IMR-90 (cell line): Measurements from ENCODE around the gene JMJD6. TPM values are rescaled to one million over a fixed set of nuclear protein-coding genes. Genes with fewer than 3 reads are reported as not detected.

Source experiments
- ATAC-seq: fragments of 200-7000 bp; cut with Tn5 transposase; 2 replicates; pipeline ENCODE4 v1.9.1; 2020; ENCODE audit warnings: low read depth, mild to moderate bottlenecking, moderate library complexity
- BruUV-seq: library from RNA; stranded (reverse); fragments of 400-500 nt; replicated peaks from 2 replicates; lab custom pipeline; 2021; lab: Mats Ljungman, UMichigan
- CTCF ChIA-PET: fragments of 300-600 bp; formaldehyde crosslinking; extraction: SDS; loops from one replicate; lab custom pipeline; 2021; ENCODE audit warnings: antibody characterized with exemption; lab: Yijun Ruan, JAX
- POLR2A ChIA-PET: fragments of 300-600 bp; sonication (Branson Sonifier 250); formaldehyde crosslinking; loops from one replicate; lab custom pipeline; 2022; ENCODE audit warnings: antibody characterized with exemption; ENCODE audit not compliant: unreplicated experiment; lab: Charles Lee
- DNase-seq: peaks from one replicate; pipeline ENCODE4 v3.0.0; 2013
- H2AFZ ChIP-seq: replicated peaks from 2 replicates; pipeline ENCODE3; 2013; ENCODE audit warnings: low read length, mild to moderate bottlenecking; ENCODE audit not compliant: poor library complexity
- H2AK5ac ChIP-seq: 2 replicates; pipeline ENCODE4 v1.6.1; 2013; ENCODE audit warnings: low read depth, low read length, inconsistent platforms
- H2AK9ac ChIP-seq: replicated peaks from 2 replicates; pipeline ENCODE3; 2013; ENCODE audit warnings: mild to moderate bottlenecking, low read depth, low read length, moderate library complexity; ENCODE audit not compliant: poor library complexity
- H2BK120ac ChIP-seq: 2 replicates; pipeline ENCODE4 v1.6.1; 2013; ENCODE audit warnings: low read depth, low read length, inconsistent platforms
- H2BK15ac ChIP-seq: 3 replicates; pipeline ENCODE4 v1.6.1; 2013; ENCODE audit warnings: low read depth, low read length, inconsistent platforms
- H2BK20ac ChIP-seq: 2 replicates; pipeline ENCODE4 v1.6.1; 2013; ENCODE audit warnings: low read depth, mild to moderate bottlenecking, inconsistent platforms, low read length, moderate library complexity
- H2BK5ac ChIP-seq: 2 replicates; pipeline ENCODE4 v1.6.1; 2013; ENCODE audit warnings: mild to moderate bottlenecking, low read depth, low read length, inconsistent platforms; ENCODE audit not compliant: poor library complexity, severe bottlenecking
- H3K14ac ChIP-seq: replicated peaks from 2 replicates; pipeline ENCODE4 v1.6.1; 2013; ENCODE audit warnings: low read depth, low read length, inconsistent platforms
- H3K18ac ChIP-seq: 2 replicates; pipeline ENCODE4 v1.6.1; 2013; ENCODE audit warnings: low read depth, low read length, control low read depth
- H3K23ac ChIP-seq: 2 replicates; pipeline ENCODE4 v1.6.1; 2013; ENCODE audit warnings: low read depth, low read length, inconsistent platforms
- H3K27ac ChIP-seq: 2 replicates; pipeline ENCODE4 v1.5.1; 2013; ENCODE audit warnings: mild to moderate bottlenecking, control low read depth, low read length; ENCODE audit not compliant: insufficient read depth
- H3K27me3 ChIP-seq: 2 replicates; pipeline ENCODE4 v1.6.1; 2013; ENCODE audit warnings: low read length; ENCODE audit not compliant: control insufficient read depth, insufficient read depth
- H3K36me3 ChIP-seq: 2 replicates; pipeline ENCODE4 v1.6.1; 2013; ENCODE audit warnings: low read length, mixed read lengths; ENCODE audit not compliant: control insufficient read depth, insufficient read depth
- H3K4ac ChIP-seq: 2 replicates; pipeline ENCODE4 v1.6.1; 2013; ENCODE audit warnings: low read depth, low read length, inconsistent platforms
- H3K4me1 ChIP-seq: 2 replicates; pipeline ENCODE4 v1.6.1; 2013; ENCODE audit warnings: low read length, mixed read lengths; ENCODE audit not compliant: control insufficient read depth, insufficient read depth
- H3K4me2 ChIP-seq: 2 replicates; pipeline ENCODE4 v1.6.1; 2013; ENCODE audit warnings: low read depth, mild to moderate bottlenecking, control low read depth, low read length, moderate library complexity
- H3K4me3 ChIP-seq: 2 replicates; pipeline ENCODE4 v1.5.1; 2013; ENCODE audit warnings: low read depth, mild to moderate bottlenecking, control low read depth, low read length, moderate library complexity; ENCODE audit not compliant: insufficient read depth
- H3K56ac ChIP-seq: 2 replicates; pipeline ENCODE4 v1.6.1; 2013; ENCODE audit warnings: low read length, inconsistent platforms; ENCODE audit not compliant: insufficient read depth; ENCODE audit errors: extremely low read depth
- H3K79me1 ChIP-seq, 2 experiments: 2 replicates each; pipeline ENCODE4 v1.6.1; 2013; ENCODE audit warnings: low read length in 2 of 2, inconsistent platforms in 1 of 2, low read depth in 1 of 2
- H3K9ac ChIP-seq: 2 replicates; pipeline ENCODE4 v1.6.1; 2013; ENCODE audit warnings: low read depth, low read length, control low read depth
- H3K9me1 ChIP-seq: 2 replicates; pipeline ENCODE4 v1.6.1; 2013; ENCODE audit warnings: low read length, inconsistent platforms; ENCODE audit not compliant: insufficient read depth
- H3K9me3 ChIP-seq: 2 replicates; pipeline ENCODE4 v1.6.1; 2013; ENCODE audit warnings: low read length; ENCODE audit not compliant: control insufficient read depth, insufficient read depth
- H4K20me1 ChIP-seq: 2 replicates; pipeline ENCODE4 v1.6.1; 2013; ENCODE audit warnings: low read length, inconsistent platforms; ENCODE audit not compliant: insufficient read depth
- H4K5ac ChIP-seq: 2 replicates; pipeline ENCODE4 v1.6.1; 2013; ENCODE audit warnings: mild to moderate bottlenecking, low read depth, low read length, control low read depth
- H4K8ac ChIP-seq, 2 experiments: 2 replicates each; pipeline ENCODE4 v1.6.1; 2013; ENCODE audit warnings: low read depth in 2 of 2, low read length in 2 of 2, control low read depth in 1 of 2, inconsistent platforms in 1 of 2
- H4K91ac ChIP-seq: 2 replicates; pipeline ENCODE4 v1.6.1; 2013; ENCODE audit warnings: low read depth, low read length, inconsistent platforms; ENCODE audit not compliant: insufficient read depth
- BHLHE40 ChIP-seq: fragments of 150-350 bp; IDR thresholded peaks from 2 replicates; pipeline ENCODE4 v1.6.1; 2016; ENCODE audit warnings: mild to moderate bottlenecking, low read depth, low read length
- FOS ChIP-seq: fragments of 150-350 bp; IDR thresholded peaks from 2 replicates; pipeline ENCODE4 v1.6.1; 2016; ENCODE audit warnings: low read depth, low read length
- MAFK ChIP-seq: IDR thresholded peaks from 2 replicates; pipeline ENCODE4 v1.6.1; 2012; ENCODE audit warnings: low read depth, low read length, improper control_type of control experiment
- MAZ ChIP-seq: IDR thresholded peaks from 2 replicates; pipeline ENCODE4 v1.6.1; 2012; ENCODE audit warnings: low read depth, mild to moderate bottlenecking, low read length, improper control_type of control experiment, moderate library complexity, borderline replicate concordance
- MXI1 ChIP-seq: IDR thresholded peaks from 2 replicates; pipeline ENCODE4 v1.6.1; 2012; ENCODE audit warnings: low read depth, mild to moderate bottlenecking, low read length, moderate library complexity, borderline replicate concordance
- RCOR1 ChIP-seq: IDR thresholded peaks from 2 replicates; pipeline ENCODE4 v1.6.1; 2012; ENCODE audit warnings: mild to moderate bottlenecking, low read length, improper control_type of control experiment; ENCODE audit not compliant: insufficient replicate concordance
- WGBS, 2 experiments: methylation state at CpG; one replicate each; pipeline versions ENCODE4 v1.1.5 to v1.1.7; 2013; ENCODE audit warnings: missing lambda C conversion rate in 2 of 2; ENCODE audit not compliant: insufficient read length in 1 of 2; ENCODE audit errors: extremely low coverage in 2 of 2; 5-methylcytosine and 5-hydroxymethylcytosine counted together
- dilution Hi-C: fragments of 300-500 bp; cut with HindIII; formaldehyde crosslinking; loops from one replicate; pipeline ENCODE4 v1.14.3; 2018; ENCODE audit warnings: low sequenced_read_pairs; ENCODE audit not compliant: unreplicated experiment
- in situ Hi-C: fragments of 300-500 bp; cut with MboI; formaldehyde crosslinking; loops from 3 replicates; pipeline ENCODE4 v1.14.3; 2019; ENCODE audit warnings: low sequenced_read_pairs, inconsistent platforms, mixed read lengths
- intact Hi-C: fragments of 100-400 bp; cut with micrococcal nuclease; formaldehyde crosslinking; loops from 2 replicates; pipeline ENCODE4 v1.10.0; 2022
- polyA plus RNA-seq, 3 experiments: library from polyadenylated mRNA; depleted of rRNA; stranded (reverse); fragments of >200 nt; gene quantifications; 2 replicates each; pipeline ENCODE4 v1.2.3, GENCODE V29; 2012; ENCODE audit warnings: low replicate concordance in 1 of 3
- total RNA-seq: library from RNA; depleted of rRNA; stranded (reverse); fragments of >200 nt; gene quantifications from 2 replicates; pipeline ENCODE4 v1.2.3, GENCODE V29; 2012
- TF ChIP-seq, protein P1 (sequence below): fragments of 150-350 bp; IDR thresholded peaks from 2 replicates; pipeline ENCODE4 v1.6.1; 2016; ENCODE audit warnings: low read depth, mild to moderate bottlenecking, low read length, moderate library complexity, borderline replicate concordance

The JMJD6 gene
- total and polyA plus RNA-seq, 2 of the 4 experiments (the other 2 are of a cell fraction): 24.4 to 33.7 TPM

DNA sequence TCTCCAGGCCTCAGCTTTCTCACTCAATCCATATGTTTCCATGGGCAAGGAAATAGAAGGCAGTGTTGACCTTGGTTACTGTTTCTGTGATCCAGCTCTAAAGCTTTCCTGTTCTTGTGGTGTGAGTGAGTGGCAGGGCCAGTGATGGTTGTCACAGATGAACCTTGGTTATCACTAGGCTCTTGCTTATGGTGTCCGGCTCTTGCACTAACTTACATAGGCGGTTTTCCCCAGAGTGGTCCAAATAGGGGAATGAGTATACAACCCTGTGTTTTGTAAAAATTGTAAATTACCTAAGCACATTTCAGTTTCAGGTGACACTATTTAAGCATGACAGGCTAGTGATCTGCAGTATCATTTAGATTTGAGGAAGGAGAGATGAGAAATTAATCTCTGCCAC lies 18.3 kb upstream of the JMJD6 start:
- in situ Hi-C loops: no loop called here
- Histone ChIP-seq H4K20me1 (no peaks in the 10 kb centered on the region), H3K79me1 (peaks cover 3 to 7% of the 10 kb centered on the region in 2 experiments; a peak in 2 of 4 replicates), H3K4me2 (no peak overlapping the region), H3K9me1 (peaks cover 4% of the 10 kb centered on the region; the same call in 1 of the 2 replicates), H3K23ac (no peak overlapping the region), H4K8ac (no peak overlapping the region), H2AK5ac (no peak overlapping the region), H2BK20ac (no peak overlapping the region), H3K36me3 (peaks cover 26% of the 10 kb centered on the region), H2BK120ac (no peak overlapping the region), H2AK9ac (no peak overlapping the region), H3K4me3 (no peak overlapping the region), H3K4ac (no peak overlapping the region), H2BK15ac (no peak overlapping the region), H2BK5ac (no peak overlapping the region), H3K9me3 (no peaks in the 10 kb centered on the region; the same call in 1 of the 2 replicates), H4K5ac (no peak overlapping the region), H2AFZ (no peak overlapping the region), H3K27me3 (no peaks in the 10 kb centered on the region), H3K4me1 (no peaks in the 10 kb centered on the region), H3K9ac (no peak overlapping the region), H4K91ac (no peak overlapping the region), H3K18ac (no peak overlapping the region), H3K27ac (no peak overlapping the region), H3K14ac (no peak overlapping the region), H3K56ac (no peak overlapping the region)
- ATAC-seq: no peak
- TF ChIP-seq MAFK (no peak), MAZ (no peak), MXI1 (no peak), BHLHE40 (no peak), FOS (no peak), RCOR1 (no peak)
- TF ChIP-seq, protein P1, sequence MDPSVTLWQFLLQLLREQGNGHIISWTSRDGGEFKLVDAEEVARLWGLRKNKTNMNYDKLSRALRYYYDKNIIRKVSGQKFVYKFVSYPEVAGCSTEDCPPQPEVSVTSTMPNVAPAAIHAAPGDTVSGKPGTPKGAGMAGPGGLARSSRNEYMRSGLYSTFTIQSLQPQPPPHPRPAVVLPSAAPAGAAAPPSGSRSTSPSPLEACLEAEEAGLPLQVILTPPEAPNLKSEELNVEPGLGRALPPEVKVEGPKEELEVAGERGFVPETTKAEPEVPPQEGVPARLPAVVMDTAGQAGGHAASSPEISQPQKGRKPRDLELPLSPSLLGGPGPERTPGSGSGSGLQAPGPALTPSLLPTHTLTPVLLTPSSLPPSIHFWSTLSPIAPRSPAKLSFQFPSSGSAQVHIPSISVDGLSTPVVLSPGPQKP: no peak
- BruUV-seq: no TSS peak
- dilution Hi-C loops: no loop called here
- intact Hi-C loops: no loop called here
- ChIA-PET POLR2A (no interaction called here), CTCF (no interaction called here)
- no CpG with 5 or more reads among the region's 2 CpGs for WGBS, 2 experiments
- DNase-seq: no peak
